ENCODE measurements around the gene MS4A4E. TPM values are rescaled to one million over a fixed set of nuclear protein-coding genes. Genes with fewer than 3 reads are reported as not detected.

The MS4A4E gene
- total RNA-seq, 2 donors from 2014 or later: 0.31 TPM; not detected in 1

DNA sequence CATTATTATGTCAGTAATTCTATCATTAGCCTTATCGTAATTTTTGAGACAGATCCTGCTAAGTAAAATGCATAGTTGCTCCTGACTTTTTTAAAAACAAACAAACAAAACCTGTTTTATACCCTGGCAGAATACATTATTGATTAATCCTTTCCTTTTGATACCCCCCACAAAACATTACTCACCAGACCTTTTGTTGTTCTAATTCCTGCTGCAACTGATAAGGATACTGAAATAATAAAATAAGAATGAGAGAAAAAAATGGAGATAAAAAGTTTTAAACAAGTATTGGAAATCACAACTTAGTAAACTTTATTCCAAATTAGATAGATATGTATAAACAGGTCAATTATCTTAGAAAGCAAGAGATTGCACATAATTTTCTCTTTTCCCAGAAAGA lies 28.6 kb downstream of the MS4A4E start:
- H3K4me1 ChIP-seq (ENCODE audit: control insufficient read depth, insufficient read depth, low read length): no peaks in the 10 kb centered on the region
- H3K4me3 ChIP-seq (ENCODE audit: low read length): no peak overlapping the region
- peaks cover 22% of the 10 kb centered on the region for H3K27me3 Mint-ChIP-seq (ENCODE audit: insufficient read depth)
- DNase-seq: no peak
- no peaks in the 10 kb centered on the region for H3K9me3 ChIP-seq (ENCODE audit: control insufficient read depth, low read length)
- no peak overlapping the region for H3K27ac ChIP-seq (ENCODE audit: low read depth, low read length)
- H3K9me3 Mint-ChIP-seq: no peaks in the 10 kb centered on the region
- no peak overlapping the region for H3K27ac Mint-ChIP-seq
- peaks cover 5% of the 10 kb centered on the region for H3K27me3 ChIP-seq (ENCODE audit: control insufficient read depth, insufficient read depth, low read length, poor library complexity, severe bottlenecking)
- no peak overlapping the region for H3K4me3 Mint-ChIP-seq
- H3K4me1 Mint-ChIP-seq: peaks cover 3% of the 10 kb centered on the region
- 92 to 95% methylated on average over 1 of the region's 1 CpG for WGBS, 2 experiments (ENCODE audit: insufficient coverage in 1 of 2, insufficient read length in 1 of 2)
- TF ChIP-seq CTCF (conservative IDR thresholded peaks at IDR 0.05): no peak
- no peaks in the 10 kb centered on the region for H3K36me3 ChIP-seq (ENCODE audit: control insufficient read depth, insufficient read depth, low read length)
- H3K9ac ChIP-seq (ENCODE audit: extremely low read depth, low read length, poor library complexity, severe bottlenecking): no peak overlapping the region
- H3K36me3 Mint-ChIP-seq (ENCODE audit: low read depth): no peaks in the 10 kb centered on the region

GRCh38 chr11:60211206-60211605 lies 31.7 kb downstream of the MS4A4E start:
- H3K27ac Mint-ChIP-seq: no peak overlapping the region
- H3K27me3 Mint-ChIP-seq (ENCODE audit: insufficient read depth): peaks cover 46% of the 10 kb centered on the region
- H3K36me3 Mint-ChIP-seq (ENCODE audit: low read depth): no peaks in the 10 kb centered on the region

DNA sequence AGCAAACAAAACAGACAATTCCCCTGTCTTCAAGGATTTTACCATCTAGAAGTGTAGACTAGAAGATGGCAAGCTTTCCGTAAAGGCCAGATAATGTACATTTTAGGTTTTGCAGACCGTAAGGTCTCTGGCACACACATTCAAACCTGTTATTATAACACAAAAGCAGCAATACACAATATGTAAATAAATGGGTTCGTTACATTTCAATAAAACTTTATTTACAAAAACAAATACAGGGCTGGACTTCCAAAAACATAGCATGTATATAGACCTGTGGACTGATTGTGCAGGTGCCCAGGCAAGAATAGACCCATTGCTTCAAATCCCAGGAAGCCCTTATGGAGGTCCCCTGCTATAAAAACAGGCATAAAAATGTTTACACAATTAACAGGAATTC lies 33.0 kb downstream of the MS4A4E start:
- Mint-ChIP-seq H3K4me3 (no peak overlapping the region), H3K27ac (no peak overlapping the region), H3K9me3 (no peaks in the 10 kb centered on the region), H3K4me1 (peaks cover 10% of the 10 kb centered on the region), H3K36me3 (ENCODE audit: low read depth) (no peaks in the 10 kb centered on the region), H3K27me3 (ENCODE audit: insufficient read depth) (peaks cover 52% of the 10 kb centered on the region)
- no peaks in the 10 kb centered on the region for H3K4me1 ChIP-seq (ENCODE audit: control insufficient read depth, insufficient read depth, low read length)
- WGBS, 2 experiments (ENCODE audit: insufficient coverage in 1 of 2, insufficient read length in 1 of 2): 96% methylated on average over 3 of the region's 3 CpGs
- no peak for DNase-seq
- no peak overlapping the region for H3K9ac ChIP-seq (ENCODE audit: extremely low read depth, low read length, poor library complexity, severe bottlenecking)
- H3K36me3 ChIP-seq (ENCODE audit: control insufficient read depth, insufficient read depth, low read length): no peaks in the 10 kb centered on the region
- H3K9me3 ChIP-seq (ENCODE audit: control insufficient read depth, low read length): no peaks in the 10 kb centered on the region
- TF ChIP-seq CTCF (conservative IDR thresholded peaks at IDR 0.05): no peak
- no peak overlapping the region for H3K27ac ChIP-seq (ENCODE audit: low read depth, low read length)
- no peak overlapping the region for H3K4me3 ChIP-seq (ENCODE audit: low read length)
- H3K27me3 ChIP-seq (ENCODE audit: control insufficient read depth, insufficient read depth, low read length, poor library complexity, severe bottlenecking): peaks cover 31% of the 10 kb centered on the region

More at GRCh38 chr11:60211206-60211605, 31.7 kb downstream of the MS4A4E start:
- TF ChIP-seq CTCF (conservative IDR thresholded peaks at IDR 0.05): no peak
- Histone ChIP-seq H3K4me1 (ENCODE audit: control insufficient read depth, insufficient read depth, low read length) (no peaks in the 10 kb centered on the region), H3K9ac (ENCODE audit: extremely low read depth, low read length, poor library complexity, severe bottlenecking) (no peak overlapping the region), H3K9me3 (ENCODE audit: control insufficient read depth, low read length) (no peaks in the 10 kb centered on the region), H3K27ac (ENCODE audit: low read depth, low read length) (no peak overlapping the region), H3K4me3 (ENCODE audit: low read length) (no peak overlapping the region), H3K36me3 (ENCODE audit: control insufficient read depth, insufficient read depth, low read length) (no peaks in the 10 kb centered on the region), H3K27me3 (ENCODE audit: control insufficient read depth, insufficient read depth, low read length, poor library complexity, severe bottlenecking) (peaks cover 24% of the 10 kb centered on the region)
- H3K9me3 Mint-ChIP-seq: no peaks in the 10 kb centered on the region
- 94 to 97% methylated on average over 4 of the region's 4 CpGs for WGBS, 2 experiments (ENCODE audit: insufficient coverage in 1 of 2, insufficient read length in 1 of 2)
- H3K4me3 Mint-ChIP-seq: no peak overlapping the region
- peaks cover 10% of the 10 kb centered on the region for H3K4me1 Mint-ChIP-seq
- no peak for DNase-seq
